Measurements from ENCODE around the gene FECH.

- TF ChIP-seq CTCF (tag by site-specific recombination; IDR thresholded peaks at IDR 0.05) = no peak
- TF ChIP-seq ZBTB1 (tag by site-specific recombination; IDR thresholded peaks at IDR 0.05) = no peak
- no peak for TF ChIP-seq OSR2 (tag by site-specific recombination; IDR thresholded peaks at IDR 0.05)
- TF ChIP-seq ZSCAN30 (tag by site-specific recombination; IDR thresholded peaks at IDR 0.05) = no peak
- no peak for TF ChIP-seq PBX3 (CRISPR knock-in tag; IDR thresholded peaks at IDR 0.05)
- TF ChIP-seq REST (tag by site-specific recombination; IDR thresholded peaks at IDR 0.05) = no peak
- TF ChIP-seq SCRT2 (tag by site-specific recombination; IDR thresholded peaks at IDR 0.05) = no peak
- TF ChIP-seq ZBTB48 (tag by site-specific recombination; IDR thresholded peaks at IDR 0.05) = no peak
- no peak for TF ChIP-seq ZNF24 (tag by site-specific recombination; IDR thresholded peaks at IDR 0.05)
- no peak for TF ChIP-seq ZNF274 (IDR thresholded peaks at IDR 0.05; ENCODE audit: low read length)
- no peak for TF ChIP-seq ZNF274 (tag by site-specific recombination; IDR thresholded peaks at IDR 0.05; ENCODE audit: borderline replicate concordance)
- TF ChIP-seq ZNF558 (tag by site-specific recombination; IDR thresholded peaks at IDR 0.05) = no peak
- no peak for TF ChIP-seq ZNF362 (tag by site-specific recombination; IDR thresholded peaks at IDR 0.05)
- TF ChIP-seq OVOL3 (tag by site-specific recombination; IDR thresholded peaks at IDR 0.05) = no peak
Observed at GRCh38 chr18:57533868-57534510, 52.5 kb downstream of the FECH start.
